Epithelial cell of esophagus (primary cell): ENCODE results near the gene PARP16.
"Not testable (repeated sequence)": the region's sequence is repeated elsewhere in the genome, so short reads cannot be mapped to it uniquely, and the experiment has no call there.

ENCODE experiments used
- DNase-seq: peaks from one replicate; pipeline ENCODE4 v3.0.0; 2010; ENCODE audit warnings: low read depth
- H3K4me3 ChIP-seq: 2 replicates; pipeline ENCODE4 v1.5.1; 2011; ENCODE audit warnings: mild to moderate bottlenecking, low read length, control low read depth
- TF ChIP-seq, protein P1 (sequence below): IDR thresholded peaks from 2 replicates; pipeline ENCODE4 v1.5.1; 2011; ENCODE audit warnings: low read depth, mild to moderate bottlenecking, low read length, control low read depth, inconsistent platforms; ENCODE audit not compliant: insufficient read depth; ENCODE audit errors: missing control alignments

PARP16 gene

DNA sequence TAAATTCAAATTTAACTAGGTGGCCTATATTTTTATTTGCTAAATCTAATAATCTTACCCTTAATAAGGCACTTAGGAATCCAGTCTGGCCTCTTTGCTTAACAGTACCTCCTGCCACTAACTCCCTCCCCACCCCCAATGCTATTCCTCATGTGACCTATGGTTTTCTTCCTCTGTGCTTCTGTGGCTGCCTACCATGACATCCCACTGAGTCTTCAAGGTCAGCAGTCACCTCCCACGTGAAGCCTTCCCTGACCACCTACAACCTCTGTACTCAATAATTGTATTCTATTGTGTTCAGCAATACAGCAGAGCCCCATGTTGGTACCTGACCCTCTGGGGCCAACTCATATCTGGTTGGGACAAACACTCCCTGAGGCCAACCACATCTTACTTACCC, 9.7 kb downstream of the PARP16 start:
- H3K4me3 ChIP-seq, result no peak overlapping the region
- DNase-seq, result no peak
- TF ChIP-seq, protein P1, sequence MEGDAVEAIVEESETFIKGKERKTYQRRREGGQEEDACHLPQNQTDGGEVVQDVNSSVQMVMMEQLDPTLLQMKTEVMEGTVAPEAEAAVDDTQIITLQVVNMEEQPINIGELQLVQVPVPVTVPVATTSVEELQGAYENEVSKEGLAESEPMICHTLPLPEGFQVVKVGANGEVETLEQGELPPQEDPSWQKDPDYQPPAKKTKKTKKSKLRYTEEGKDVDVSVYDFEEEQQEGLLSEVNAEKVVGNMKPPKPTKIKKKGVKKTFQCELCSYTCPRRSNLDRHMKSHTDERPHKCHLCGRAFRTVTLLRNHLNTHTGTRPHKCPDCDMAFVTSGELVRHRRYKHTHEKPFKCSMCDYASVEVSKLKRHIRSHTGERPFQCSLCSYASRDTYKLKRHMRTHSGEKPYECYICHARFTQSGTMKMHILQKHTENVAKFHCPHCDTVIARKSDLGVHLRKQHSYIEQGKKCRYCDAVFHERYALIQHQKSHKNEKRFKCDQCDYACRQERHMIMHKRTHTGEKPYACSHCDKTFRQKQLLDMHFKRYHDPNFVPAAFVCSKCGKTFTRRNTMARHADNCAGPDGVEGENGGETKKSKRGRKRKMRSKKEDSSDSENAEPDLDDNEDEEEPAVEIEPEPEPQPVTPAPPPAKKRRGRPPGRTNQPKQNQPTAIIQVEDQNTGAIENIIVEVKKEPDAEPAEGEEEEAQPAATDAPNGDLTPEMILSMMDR, result no peak

DNA sequence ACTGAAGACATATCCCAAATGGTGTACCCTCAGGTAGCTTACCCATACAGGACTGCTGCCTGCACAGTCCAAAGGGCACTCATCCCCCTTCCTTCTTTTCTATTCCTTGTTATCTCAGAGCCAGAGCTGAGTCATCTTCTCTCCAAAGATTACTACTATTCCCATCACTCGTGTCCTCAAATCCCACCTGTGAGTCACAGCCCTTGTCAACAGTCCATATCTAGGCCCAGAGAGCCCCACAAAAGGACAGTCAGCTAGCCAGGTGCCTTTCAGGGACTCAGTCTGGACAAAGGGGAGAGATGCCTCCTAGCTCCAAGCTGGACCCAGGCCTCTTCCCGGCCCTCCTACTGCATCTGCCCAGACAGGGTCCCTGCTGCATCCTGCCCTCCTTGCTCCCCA, 11.0 kb downstream of the PARP16 start:
- peak; percentile 21 for DNase-seq
- H3K4me3 ChIP-seq, result no peak overlapping the region
- TF ChIP-seq, protein P1, result no peak

DNA sequence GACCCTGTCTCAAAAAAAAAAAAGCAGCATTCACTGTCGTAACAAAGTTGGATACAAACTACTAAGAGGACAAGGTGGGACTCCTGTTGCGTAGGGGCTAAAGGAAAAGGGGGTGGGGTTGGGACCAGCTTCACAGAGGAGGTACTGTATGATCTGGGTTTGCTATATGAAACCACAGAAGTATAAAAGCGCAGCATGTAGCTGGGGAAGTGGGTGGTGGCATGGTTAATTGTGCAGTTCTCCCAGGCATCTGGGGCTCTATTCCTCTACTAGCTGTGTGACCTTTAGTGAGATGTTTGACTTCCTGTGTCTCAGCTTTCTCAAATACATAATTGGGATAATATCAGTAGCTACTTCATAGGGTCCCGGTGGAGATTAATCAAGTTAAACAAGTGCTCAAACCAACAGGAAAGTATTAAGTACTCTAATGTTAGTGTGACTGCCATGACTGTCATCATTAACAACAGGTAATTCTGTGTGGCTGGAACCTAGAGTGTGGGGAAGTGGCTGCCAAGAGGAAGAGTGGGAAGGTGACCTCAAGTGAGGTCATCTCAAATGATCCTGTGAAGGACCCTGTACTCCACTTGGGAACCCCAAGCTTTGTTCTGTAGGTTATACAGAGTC, 11.5 kb downstream of the PARP16 start:
- DNase-seq, result no peak
- H3K4me3 ChIP-seq, result no peak overlapping the region
- TF ChIP-seq, protein P1, result no peak

DNA sequence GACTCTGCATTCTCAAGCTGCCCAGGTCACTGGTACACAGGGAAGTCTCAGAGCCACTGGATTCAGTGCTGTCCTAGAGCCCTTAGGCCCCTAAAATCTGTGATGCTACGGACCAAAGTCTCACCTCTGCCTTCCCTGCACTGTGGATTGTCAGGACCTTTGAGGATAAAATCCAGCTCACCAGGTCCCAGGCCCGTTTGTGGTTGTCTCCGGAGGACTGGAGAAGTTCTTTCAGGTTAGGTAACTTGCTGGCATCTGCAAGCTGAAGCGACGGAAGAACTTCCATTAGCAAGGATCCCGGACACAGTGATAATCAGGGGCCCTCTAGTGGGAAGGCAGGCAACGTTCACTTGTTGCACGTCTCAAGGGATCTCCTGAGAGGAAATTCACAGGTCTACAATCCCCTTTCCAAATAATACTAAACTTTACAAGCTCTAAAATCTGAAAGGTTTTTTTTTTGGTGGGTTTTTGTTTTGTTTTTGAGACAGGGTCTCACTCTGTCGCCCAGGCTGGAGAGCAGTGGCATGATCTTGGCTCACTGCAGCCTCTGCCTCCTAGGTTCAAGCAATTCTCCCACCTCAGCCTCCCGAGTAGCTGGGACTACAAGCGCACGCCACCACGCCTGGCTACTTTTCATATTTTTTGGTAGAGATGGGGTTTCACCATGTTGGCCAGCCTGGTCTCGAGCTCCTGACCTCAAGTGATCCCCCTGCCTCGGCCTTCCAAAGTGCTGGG, 15.7 kb downstream of the PARP16 start:
- not testable (repeated sequence) for H3K4me3 ChIP-seq
- TF ChIP-seq, protein P1, result peak; percentile 90
- peak; percentile 81 for DNase-seq

DNA sequence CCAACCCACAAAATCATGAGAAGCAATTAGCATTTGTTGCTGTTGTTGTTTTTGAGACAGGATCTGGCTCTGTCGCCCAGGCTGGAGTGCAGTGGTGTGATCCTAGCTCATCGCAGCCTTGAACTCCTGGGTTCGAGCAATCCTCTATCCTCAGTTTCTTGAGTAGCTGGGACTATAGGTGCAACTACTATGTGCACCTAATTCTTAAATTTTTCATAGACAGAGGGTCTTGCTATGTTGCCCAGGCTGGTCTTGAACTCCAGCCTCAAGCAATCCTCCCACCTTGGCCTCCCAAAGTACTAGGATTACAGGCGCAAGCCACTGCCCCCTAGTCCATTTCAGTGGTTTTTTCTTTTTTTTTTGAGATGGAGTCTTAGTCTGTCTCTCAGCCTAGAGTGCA, 18.3 kb downstream of the PARP16 start:
- TF ChIP-seq, protein P1, result no peak
- no peak overlapping the region for H3K4me3 ChIP-seq
- DNase-seq, result no peak

DNA sequence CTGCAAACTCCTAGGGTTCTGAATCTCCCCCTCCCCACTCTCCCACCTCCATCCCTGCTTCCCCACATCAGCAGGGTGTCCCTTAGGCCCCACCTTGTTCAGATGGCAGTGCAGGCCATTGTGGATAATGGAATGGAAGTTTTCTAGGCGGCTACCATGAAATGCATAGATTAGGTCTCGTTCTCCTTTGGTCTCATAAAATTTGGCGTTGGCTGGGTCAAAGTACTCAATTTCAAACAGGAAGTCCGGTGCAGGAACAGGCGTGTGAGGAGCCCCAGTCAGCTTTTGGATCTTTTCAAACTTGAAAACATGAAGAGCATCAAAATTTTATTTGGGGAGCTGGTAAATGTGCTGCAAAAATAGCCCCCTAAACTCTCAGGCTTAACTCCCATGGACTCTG, 20.2 kb downstream of the PARP16 start:
- no peak for DNase-seq
- H3K4me3 ChIP-seq, result no peak overlapping the region
- TF ChIP-seq, protein P1, result no peak

DNA sequence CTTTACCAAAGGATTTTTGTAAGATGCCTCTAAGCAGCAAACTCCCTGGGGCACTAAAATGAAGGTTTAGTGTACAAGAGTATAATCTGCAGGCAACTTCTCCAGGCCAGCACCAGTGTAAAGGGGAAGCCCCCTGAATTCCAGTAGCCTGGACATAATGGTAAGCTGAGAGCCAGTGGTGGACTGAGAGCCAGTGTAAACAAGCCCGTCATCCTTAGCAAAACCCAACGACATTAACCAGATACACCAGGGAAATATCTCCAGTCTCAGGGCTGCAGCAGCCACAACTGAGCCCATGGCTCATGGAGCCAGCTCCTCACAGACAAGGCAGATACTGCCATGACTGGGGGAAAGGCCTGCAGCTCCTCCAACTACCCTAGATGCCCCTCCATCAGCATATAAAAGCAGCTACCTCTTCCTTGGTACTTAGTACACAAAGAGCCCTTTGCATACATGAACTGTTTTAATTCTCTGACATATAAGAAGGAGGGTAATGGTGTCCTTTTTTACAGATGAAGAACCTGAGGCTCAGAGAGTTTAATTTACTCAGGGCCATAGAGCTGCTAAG, 21.7 kb downstream of the PARP16 start:
- H3K4me3 ChIP-seq, result no peak overlapping the region
- TF ChIP-seq, protein P1, result no peak

More for the DNA sequence above, 21.7 kb downstream of the PARP16 start:
- no peak for DNase-seq
